GM21381 (cell line): ENCODE data around the gene LAS1L.
"Not testable (repeated sequence)": the region's sequence is repeated elsewhere in the genome, so short reads cannot be mapped to it uniquely, and the experiment has no call there.

Source experiments
- ATAC-seq: cut with Tn5 transposase; IDR thresholded peaks from one replicate; pipeline ENCODE4 v1.9.1; 2021; ENCODE audit warnings: mild to moderate bottlenecking, moderate library complexity; ENCODE audit not compliant: unreplicated experiment

Gene LAS1L

DNA sequence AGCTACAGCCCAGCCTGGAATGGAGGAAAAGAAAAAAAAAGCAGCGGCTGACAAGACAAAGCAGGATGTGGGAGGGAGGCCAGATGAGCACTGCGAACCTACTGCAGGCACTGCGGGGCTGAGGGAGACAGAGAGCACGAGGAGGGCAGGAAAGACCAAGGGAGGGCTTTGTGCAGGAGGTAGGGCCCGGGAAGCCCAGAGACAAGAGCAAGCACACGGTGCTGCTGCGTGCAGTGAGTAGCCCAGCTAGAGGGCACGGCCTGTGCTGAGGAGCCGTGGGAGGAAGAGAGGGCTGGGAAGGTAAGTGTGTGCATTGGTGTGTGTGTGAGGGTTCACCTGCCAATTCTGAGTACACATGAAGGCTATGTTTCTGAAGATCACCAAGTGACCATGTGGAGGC, 15.6 kb downstream of the LAS1L start:
- not testable (repeated sequence) for ATAC-seq

DNA sequence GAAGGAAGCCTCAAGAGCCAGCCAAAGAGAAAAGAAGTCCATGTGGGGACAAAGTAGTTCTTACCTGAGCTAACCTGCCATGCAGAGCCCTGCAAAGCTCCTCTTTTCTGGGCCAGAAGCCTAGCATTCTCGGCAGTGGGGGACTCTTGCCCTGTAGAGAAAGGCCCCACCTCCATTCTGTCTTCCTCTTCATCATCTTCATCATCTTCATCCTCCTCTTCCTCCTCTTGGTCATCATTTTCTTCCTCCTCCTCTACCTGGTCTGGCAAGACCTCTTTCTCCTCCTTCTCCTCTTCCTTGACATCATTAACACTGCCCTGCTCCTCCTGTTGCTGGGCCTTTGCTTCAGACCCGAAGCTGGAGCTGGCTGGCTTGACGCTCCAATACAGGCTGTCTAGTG, 16.7 kb downstream of the LAS1L start:
- no peak for ATAC-seq

GRCh38 chrX:65516756-65517155, 17.8 kb downstream of the LAS1L start:
- ATAC-seq, result no peak

DNA sequence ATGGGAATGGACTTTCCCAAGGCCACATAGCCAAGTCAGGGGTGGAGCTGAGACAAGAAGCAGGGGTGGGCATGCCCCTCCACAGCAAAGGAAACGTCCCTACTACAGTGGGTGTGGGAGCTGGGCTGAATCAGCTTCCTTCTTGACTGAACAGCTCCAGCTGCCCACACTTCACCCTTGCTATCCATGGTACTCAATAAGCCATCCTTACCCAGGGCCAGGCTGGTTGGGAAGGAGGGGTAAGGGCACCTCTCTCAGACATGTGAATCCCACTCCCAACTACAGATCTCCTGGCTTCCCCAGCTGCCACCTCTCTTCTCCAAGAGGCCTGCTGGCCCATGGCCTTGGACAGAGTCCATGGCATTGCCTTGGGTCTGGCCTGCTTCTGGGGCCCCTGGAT, 21.0 kb downstream of the LAS1L start:
- ATAC-seq, result no peak

- no peak for ATAC-seq
Observed at GRCh38 chrX:65509400-65509799, 25.2 kb downstream of the LAS1L start.

DNA sequence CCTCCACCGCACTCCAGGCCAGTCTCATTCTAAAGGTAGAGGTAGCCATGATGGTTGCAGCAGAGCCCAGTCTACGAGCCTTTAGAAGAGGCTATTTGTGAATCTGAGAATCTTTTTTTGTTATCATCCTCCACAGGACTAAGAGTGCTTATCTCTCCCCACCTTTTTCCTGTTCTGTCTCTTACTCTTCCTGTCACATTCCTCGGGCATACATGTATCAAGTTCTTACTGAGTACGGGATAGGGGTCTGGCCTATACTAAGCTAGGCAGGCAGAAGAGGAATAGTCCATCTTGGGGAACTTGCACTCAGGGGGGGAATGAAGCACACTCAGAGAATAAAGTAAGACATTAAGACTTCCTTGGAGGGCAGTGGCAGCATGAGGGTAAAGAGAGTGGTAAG, 25.7 kb downstream of the LAS1L start:
- no peak for ATAC-seq

- ATAC-seq, result no peak
Observed at GRCh38 chrX:65502618-65503017, 32.0 kb downstream of the LAS1L start.

GRCh38 chrX:65493431-65493830, 41.2 kb downstream of the LAS1L start:
- no peak for ATAC-seq

DNA sequence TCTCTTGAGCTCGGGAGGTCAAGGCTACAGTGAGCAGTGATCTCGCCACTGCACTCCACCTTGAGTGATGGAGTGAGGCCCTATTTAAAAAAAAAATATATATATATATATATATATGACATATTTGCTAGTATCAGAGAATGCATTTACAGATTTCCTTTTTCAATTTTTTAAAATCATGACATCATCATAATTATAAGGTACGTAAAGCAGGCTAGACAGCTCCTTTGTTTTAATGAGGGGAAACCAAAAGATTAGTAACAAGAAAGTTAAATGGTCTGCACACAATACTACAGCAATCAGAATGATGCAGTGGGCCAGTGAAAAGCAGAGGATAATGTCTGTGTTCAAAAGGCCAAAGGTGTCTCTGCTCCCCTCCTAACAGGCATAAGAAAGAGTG, 43.0 kb downstream of the LAS1L start:
- ATAC-seq, result no peak

- no peak for ATAC-seq
Observed at GRCh38 chrX:65488495-65488894, 46.1 kb downstream of the LAS1L start.

DNA sequence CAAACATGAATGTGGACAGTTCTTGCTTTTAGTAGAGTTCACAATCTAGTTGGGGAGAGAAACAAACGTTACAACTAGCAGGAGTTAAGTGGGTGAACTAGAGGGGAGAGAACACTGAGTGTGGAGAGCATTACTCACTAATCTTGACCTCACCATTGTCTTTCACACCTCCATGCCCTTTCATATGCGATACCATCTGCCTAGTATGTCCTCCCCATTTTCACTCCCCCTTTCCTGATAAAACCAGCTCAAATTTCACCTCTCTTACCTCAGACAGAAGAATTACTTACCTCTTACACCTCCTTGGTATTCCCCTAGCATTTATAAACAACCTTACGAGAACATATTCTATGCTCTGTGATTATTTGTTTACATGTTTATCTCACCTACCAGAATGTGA, 53.6 kb downstream of the LAS1L start:
- ATAC-seq, result no peak

DNA sequence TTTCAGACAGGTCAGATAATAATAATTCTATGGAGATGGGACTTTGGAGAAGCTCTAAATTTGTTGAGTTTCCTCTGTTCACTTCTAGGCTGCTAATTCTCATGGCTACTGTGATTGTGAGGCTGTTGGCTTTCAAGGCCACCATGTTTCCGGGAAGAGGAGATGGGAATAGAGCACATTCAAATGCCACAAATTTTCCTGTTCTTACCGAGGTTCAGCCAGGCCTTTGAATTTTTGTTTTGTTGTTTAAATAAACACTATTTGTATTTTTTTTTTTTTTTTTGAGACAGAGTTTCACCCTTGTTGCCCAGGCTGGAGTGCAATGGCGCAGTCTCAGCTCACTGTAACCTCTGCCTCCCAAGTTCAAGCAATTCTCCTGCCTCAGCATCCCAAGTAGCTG, 55.5 kb downstream of the LAS1L start:
- not testable (repeated sequence) for ATAC-seq

DNA sequence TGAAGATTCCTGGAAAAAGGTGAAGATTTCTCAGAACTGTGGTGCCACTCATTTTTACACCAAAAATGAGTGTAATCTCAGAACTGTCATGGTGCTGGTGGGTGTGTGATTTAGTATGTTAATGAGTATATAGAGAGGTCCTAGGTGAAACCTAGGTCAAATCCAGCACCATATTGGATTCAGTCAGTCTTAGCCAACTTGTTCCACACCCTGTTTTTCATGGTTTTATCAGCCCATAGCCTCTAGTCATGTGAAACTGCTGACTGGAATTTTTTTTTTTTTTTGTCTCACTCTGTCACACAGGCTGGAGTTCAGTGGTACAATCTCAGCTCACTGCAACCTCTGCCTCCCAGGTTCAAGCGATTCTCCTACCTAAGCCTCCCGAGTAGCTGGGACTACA, 58.0 kb downstream of the LAS1L start:
- ATAC-seq, result no peak

DNA sequence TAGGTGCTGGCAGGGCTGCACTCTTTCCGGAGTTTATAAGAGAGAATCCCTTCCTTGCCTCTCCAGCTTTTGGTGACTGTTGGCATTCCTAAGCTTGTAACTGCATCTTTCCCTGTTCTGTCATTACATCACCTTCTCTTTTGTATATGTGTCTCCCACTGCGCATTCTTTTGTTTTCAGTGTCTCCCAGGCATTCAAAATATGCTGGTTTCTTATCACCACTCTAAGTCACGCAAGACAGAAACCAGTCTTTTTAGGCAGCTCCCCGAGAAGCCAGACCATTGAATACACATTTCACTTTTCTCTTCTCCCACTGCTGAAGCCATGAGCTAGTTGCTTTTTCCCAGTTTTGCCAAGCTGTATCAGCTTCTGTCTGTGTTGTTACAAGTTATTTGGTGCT, 71.0 kb downstream of the LAS1L start:
- ATAC-seq, result no peak
